AG04450 (cell line): Measurements from ENCODE around the gene UNC13A. TPM values are rescaled to one million over a fixed set of nuclear protein-coding genes. Genes with fewer than 3 reads are reported as not detected.
A peak's percentile ranks its signal among the peaks of the same experiment; 100 is the strongest.

Experiments used
- CTCF ChIA-PET: fragments of 300-600, 350-600 bp; formaldehyde crosslinking; extraction: SDS; loops from one replicate; lab custom pipeline; 2022; ENCODE audit warnings: antibody characterized with exemption, inconsistent platforms; lab: Charles Lee
- POLR2A ChIA-PET: fragments of 350-600 bp; formaldehyde crosslinking; extraction: SDS; loops from one replicate; lab custom pipeline; 2021; ENCODE audit warnings: antibody characterized with exemption, inconsistent platforms; lab: Yijun Ruan, JAX
- DNase-seq: peaks from one replicate; pipeline ENCODE4 v3.0.0-alpha.2; 2011; ENCODE audit warnings: low read depth, low spot score
- H3K27ac ChIP-seq: one replicate; pipeline ENCODE4 v1.5.1; 2012; ENCODE audit warnings: low read depth, low read length, control low read depth
- H3K27me3 ChIP-seq: one replicate; pipeline ENCODE4 v1.6.0; 2012; ENCODE audit warnings: low read length; ENCODE audit not compliant: control insufficient read depth, insufficient read depth
- H3K4me3 ChIP-seq: 2 replicates; pipeline ENCODE4 v1.5.1; 2011; ENCODE audit warnings: mild to moderate bottlenecking, low read depth, low read length, control low read depth
- H3K9me3 ChIP-seq: 2 replicates; pipeline ENCODE4 v1.5.1; 2012; ENCODE audit warnings: low read length; ENCODE audit not compliant: control insufficient read depth, insufficient read depth
- CTCF ChIP-seq: IDR thresholded peaks from 2 replicates; pipeline ENCODE4 v1.5.1; 2011; ENCODE audit warnings: low read depth, low read length, control low read depth, inconsistent platforms
- polyA plus RNA-seq: library from polyadenylated mRNA; depleted of rRNA; stranded (reverse); fragments of >200 nt; gene quantifications from 2 replicates; pipeline ENCODE4 v1.2.3, GENCODE V29; 2011

Gene UNC13A
- polyA plus RNA-seq, 1 experiment: 0.04 TPM

GRCh38 chr19:17620696-17621095 is 67.5 kb downstream of the UNC13A start:
- DNase-seq: no peak
- CTCF ChIA-PET: interaction anchor here (0.6 kb wide), 1 partner anchor 30 kb away, joined by 3 read pairs; no protein-coding TSS in a partner anchor

GRCh38 chr19:17618936-17619335 is 69.2 kb downstream of the UNC13A start:
- no peak for TF ChIP-seq CTCF
- Histone ChIP-seq H3K27ac (no peak overlapping the region), H3K27me3 (peaks cover 2% of the 10 kb centered on the region), H3K9me3 (peaks cover 10% of the 10 kb centered on the region), H3K4me3 (no peak overlapping the region)
- POLR2A ChIA-PET: interaction anchor here (0.7 kb wide), 1 partner anchor 434 kb away, joined by 4 read pairs; no protein-coding TSS in a partner anchor
- CTCF ChIA-PET: no interaction called here
- no peak for DNase-seq

More at GRCh38 chr19:17620696-17621095, 67.5 kb downstream of the UNC13A start:
- peaks cover 2% of the 10 kb centered on the region for H3K27me3 ChIP-seq
- H3K27ac ChIP-seq: no peak overlapping the region
- no peak for TF ChIP-seq CTCF
- H3K4me3 ChIP-seq: no peak overlapping the region
- H3K9me3 ChIP-seq: peaks cover 10% of the 10 kb centered on the region
- POLR2A ChIA-PET: interaction anchor here (0.6 kb wide), 1 partner anchor 1829 kb away, joined by 3 read pairs; no protein-coding TSS in a partner anchor

- no peak for DNase-seq
- Histone ChIP-seq H3K9me3 (peaks cover 10% of the 10 kb centered on the region), H3K4me3 (no peak overlapping the region), H3K27me3 (peaks cover 2% of the 10 kb centered on the region), H3K27ac (no peak overlapping the region)
- ChIA-PET CTCF (no interaction called here), POLR2A (interaction anchor here (0.5 to 0.7 kb wide), 2 partner anchors 97 to 434 kb away, joined by 4 to 5 read pairs; no protein-coding TSS in a partner anchor)
- TF ChIP-seq CTCF: no peak
Observed at GRCh38 chr19:17618281-17618903, 69.8 kb downstream of the UNC13A start.

- DNase-seq: no peak
- POLR2A ChIA-PET: interaction anchor here (0.5 kb wide), 1 partner anchor 96 kb away, joined by 5 read pairs; no protein-coding TSS in a partner anchor
- peaks cover 2% of the 10 kb centered on the region for H3K27me3 ChIP-seq
- peaks cover 10% of the 10 kb centered on the region for H3K9me3 ChIP-seq
- TF ChIP-seq CTCF: no peak
- no peak overlapping the region for H3K27ac ChIP-seq
- no peak overlapping the region for H3K4me3 ChIP-seq
- CTCF ChIA-PET: no interaction called here
Observed at GRCh38 chr19:17617807-17618192, 70.4 kb downstream of the UNC13A start.

- DNase-seq: no peak
- H3K27me3 ChIP-seq: peaks cover 2% of the 10 kb centered on the region
- 0 out of 2 replicates have a peak overlapping the region, but pooled peaks have one; percentile 22 for H3K4me3 ChIP-seq
- no peak overlapping the region for H3K27ac ChIP-seq
- no peak for TF ChIP-seq CTCF
- POLR2A ChIA-PET: interaction anchor here (0.5 kb wide), 1 partner anchor 95 kb away, joined by 5 read pairs; no protein-coding TSS in a partner anchor
- CTCF ChIA-PET: no interaction called here
- H3K9me3 ChIP-seq: peaks cover 10% of the 10 kb centered on the region
Observed at GRCh38 chr19:17616961-17617806, 71.0 kb downstream of the UNC13A start.
